ENCODE data around the gene POLR1A. TPM values are rescaled to one million over a fixed set of nuclear protein-coding genes. Genes with fewer than 3 reads are reported as not detected.

POLR1A gene
- total RNA-seq, 1 donor from 2014 or later: 45.2 TPM

DNA sequence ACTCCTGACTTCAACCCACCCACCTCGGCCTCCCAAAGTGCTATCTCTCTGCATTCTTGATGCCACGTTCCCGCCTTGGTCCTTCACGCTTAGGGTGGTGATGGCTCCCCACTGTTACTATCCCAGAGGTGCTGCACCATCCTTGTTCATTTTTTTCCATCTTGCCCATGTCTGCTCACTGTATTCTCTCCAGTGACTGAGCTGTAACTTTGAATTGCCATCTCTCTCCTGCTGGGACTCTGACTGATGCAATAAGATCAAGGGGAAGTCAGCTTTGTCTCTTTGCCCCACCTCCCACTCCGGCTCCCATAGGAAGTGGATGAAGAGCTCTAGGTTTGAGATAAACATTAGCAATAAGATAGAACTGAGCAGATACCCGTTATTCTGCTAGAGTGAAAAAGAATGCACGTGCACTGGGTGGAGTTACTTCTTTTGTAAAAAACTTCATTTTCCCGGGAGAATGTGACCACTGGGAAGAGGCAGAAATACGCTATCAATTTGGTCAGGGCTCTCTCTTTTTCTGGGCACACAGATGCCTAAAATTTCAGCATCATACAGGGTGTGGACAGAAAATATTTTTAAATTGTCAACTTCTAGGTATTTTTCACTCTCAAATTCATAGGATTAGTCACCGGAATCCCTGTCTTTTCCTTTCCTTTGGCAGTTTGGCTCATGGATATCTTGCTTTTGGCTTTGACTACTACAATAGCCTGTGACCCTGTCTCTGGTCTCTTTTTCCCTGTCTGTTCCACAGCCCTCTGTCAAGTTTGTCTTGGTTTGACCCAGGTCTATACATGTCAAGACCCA lies 105.4 kb downstream of the POLR1A start:
- Histone ChIP-seq H3K4me1 (ENCODE audit: insufficient read depth, low read length) (peaks cover 41% of the 10 kb centered on the region), H3K4me2 (ENCODE audit: low read length) (peak overlapping the region; percentile 20), H3K9ac (ENCODE audit: low read length) (no peak overlapping the region), H3K36me3 (ENCODE audit: insufficient read depth, low read length) (no peaks in the 10 kb centered on the region), H3K27ac (ENCODE audit: low read depth, low read length) (no peak overlapping the region), H3K9me3 (ENCODE audit: insufficient read depth, low read depth, low read length) (peaks cover 4% of the 10 kb centered on the region), H3K27me3 (ENCODE audit: insufficient read depth, low read length) (no peaks in the 10 kb centered on the region), H3K79me2 (ENCODE audit: insufficient read depth, low read length) (no peaks in the 10 kb centered on the region), H4K20me1 (ENCODE audit: insufficient read depth, low read length) (no peaks in the 10 kb centered on the region), H3K4me3 (ENCODE audit: insufficient read depth, low read depth, low read length) (no peak overlapping the region), H2AFZ (ENCODE audit: low read depth, low read length) (peak overlapping the region; percentile 5)
- DNase-seq (ENCODE audit: low read depth) (peak; percentile 29), FAIRE-seq (no peak)
- Mint-ChIP-seq H3K4me1 (ENCODE audit: low read depth, unreplicated experiment) (peaks cover 41% of the 10 kb centered on the region), H3K36me3 (ENCODE audit: low read depth, unreplicated experiment) (peaks cover 6% of the 10 kb centered on the region), H3K27me3 (ENCODE audit: low read depth, unreplicated experiment) (no peaks in the 10 kb centered on the region), H3K9me3 (ENCODE audit: unreplicated experiment) (peaks cover 11% of the 10 kb centered on the region), H3K27ac (ENCODE audit: unreplicated experiment) (peak overlapping the region; percentile 94), H3K4me3 (ENCODE audit: unreplicated experiment) (peak overlapping the region; percentile 10)
- no peak for TF ChIP-seq EZH2 (IDR thresholded peaks at IDR 0.05; ENCODE audit: insufficient read depth, low read length)
- TF ChIP-seq, protein P1, sequence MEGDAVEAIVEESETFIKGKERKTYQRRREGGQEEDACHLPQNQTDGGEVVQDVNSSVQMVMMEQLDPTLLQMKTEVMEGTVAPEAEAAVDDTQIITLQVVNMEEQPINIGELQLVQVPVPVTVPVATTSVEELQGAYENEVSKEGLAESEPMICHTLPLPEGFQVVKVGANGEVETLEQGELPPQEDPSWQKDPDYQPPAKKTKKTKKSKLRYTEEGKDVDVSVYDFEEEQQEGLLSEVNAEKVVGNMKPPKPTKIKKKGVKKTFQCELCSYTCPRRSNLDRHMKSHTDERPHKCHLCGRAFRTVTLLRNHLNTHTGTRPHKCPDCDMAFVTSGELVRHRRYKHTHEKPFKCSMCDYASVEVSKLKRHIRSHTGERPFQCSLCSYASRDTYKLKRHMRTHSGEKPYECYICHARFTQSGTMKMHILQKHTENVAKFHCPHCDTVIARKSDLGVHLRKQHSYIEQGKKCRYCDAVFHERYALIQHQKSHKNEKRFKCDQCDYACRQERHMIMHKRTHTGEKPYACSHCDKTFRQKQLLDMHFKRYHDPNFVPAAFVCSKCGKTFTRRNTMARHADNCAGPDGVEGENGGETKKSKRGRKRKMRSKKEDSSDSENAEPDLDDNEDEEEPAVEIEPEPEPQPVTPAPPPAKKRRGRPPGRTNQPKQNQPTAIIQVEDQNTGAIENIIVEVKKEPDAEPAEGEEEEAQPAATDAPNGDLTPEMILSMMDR (IDR thresholded peaks at IDR 0.05; ENCODE audit: insufficient read depth, low read depth, low read length): no peak

DNA sequence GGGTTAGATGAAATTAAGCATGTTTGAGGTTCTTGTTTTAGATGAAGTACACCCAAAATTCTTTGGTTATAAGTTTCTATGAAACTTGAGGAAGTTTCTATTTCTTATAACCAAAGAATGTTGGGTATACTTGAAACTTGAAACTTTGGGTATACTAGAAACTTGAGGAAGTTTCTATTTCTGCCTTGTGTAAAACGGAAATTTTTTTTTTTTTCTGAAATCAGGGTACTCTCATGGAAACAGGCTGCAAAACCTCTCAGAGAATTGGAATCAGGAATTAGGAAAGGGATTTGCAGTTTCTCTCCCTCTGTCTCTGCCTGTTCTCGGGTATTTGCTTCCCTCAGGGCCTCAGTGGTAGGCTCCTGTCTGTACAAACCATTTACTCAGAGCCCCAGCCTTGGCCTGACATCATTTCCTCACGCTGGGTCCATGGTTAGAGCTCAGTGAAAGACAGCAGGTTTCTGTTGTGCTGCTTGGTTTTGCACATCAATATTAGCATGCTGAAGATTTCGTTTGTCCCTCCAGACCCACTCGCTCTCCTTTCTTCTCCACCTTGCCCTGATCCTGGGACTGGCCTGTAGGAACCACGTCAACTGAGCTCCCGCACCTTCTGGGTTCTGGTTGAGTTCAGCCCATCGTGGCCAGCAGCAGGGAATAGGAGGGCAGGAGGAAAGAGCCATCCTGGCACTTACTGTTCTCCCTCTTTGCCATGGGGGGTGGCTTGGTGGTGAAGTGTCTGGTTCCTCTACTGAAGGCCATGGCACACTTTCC lies 106.4 kb downstream of the POLR1A start:
- H3K36me3 Mint-ChIP-seq (ENCODE audit: low read depth, unreplicated experiment): peaks cover 2% of the 10 kb centered on the region
- TF ChIP-seq, protein P1 (IDR thresholded peaks at IDR 0.05; ENCODE audit: insufficient read depth, low read depth, low read length): no peak
- no peak for TF ChIP-seq EZH2 (IDR thresholded peaks at IDR 0.05; ENCODE audit: insufficient read depth, low read length)
- Histone ChIP-seq H3K79me2 (ENCODE audit: insufficient read depth, low read length) (no peaks in the 10 kb centered on the region), H3K4me2 (ENCODE audit: low read length) (peak overlapping the region; percentile 76), H3K27me3 (ENCODE audit: insufficient read depth, low read length) (no peaks in the 10 kb centered on the region), H3K4me3 (ENCODE audit: insufficient read depth, low read depth, low read length) (no peak overlapping the region), H3K9ac (ENCODE audit: low read length) (peak overlapping the region; percentile 72), H3K9me3 (ENCODE audit: insufficient read depth, low read depth, low read length) (no peaks in the 10 kb centered on the region), H3K4me1 (ENCODE audit: insufficient read depth, low read length) (peaks cover 45% of the 10 kb centered on the region), H3K27ac (ENCODE audit: low read depth, low read length) (peak overlapping the region; percentile 95), H3K36me3 (ENCODE audit: insufficient read depth, low read length) (no peaks in the 10 kb centered on the region), H2AFZ (ENCODE audit: low read depth, low read length) (peak overlapping the region; percentile 35), H4K20me1 (ENCODE audit: insufficient read depth, low read length) (no peaks in the 10 kb centered on the region)
- no peaks in the 10 kb centered on the region for H3K27me3 Mint-ChIP-seq (ENCODE audit: low read depth, unreplicated experiment)
- DNase-seq (ENCODE audit: low read depth): no peak
- peak; percentile 23 for FAIRE-seq
- H3K4me1 Mint-ChIP-seq (ENCODE audit: low read depth, unreplicated experiment): peaks cover 42% of the 10 kb centered on the region
- peak overlapping the region; percentile 7 for H3K4me3 Mint-ChIP-seq (ENCODE audit: unreplicated experiment)
- H3K27ac Mint-ChIP-seq (ENCODE audit: unreplicated experiment): peak overlapping the region; percentile 89
- H3K9me3 Mint-ChIP-seq (ENCODE audit: unreplicated experiment): peaks cover 3% of the 10 kb centered on the region
